CD14-positive monocyte (primary cell): ENCODE data around the gene EGFR. TPM values are rescaled to one million over a fixed set of nuclear protein-coding genes. Genes with fewer than 3 reads are reported as not detected.

Experiments
- DNase-seq, 3 donors: peaks; one replicate each; pipeline ENCODE4 v3.0.0-alpha.2; 2011 to 2022
- H2AFZ ChIP-seq: 2 replicates; pipeline ENCODE4 v1.6.0; 2012; ENCODE audit warnings: mild to moderate bottlenecking, low read depth, low read length, inconsistent platforms; ENCODE audit not compliant: insufficient read depth, poor library complexity, severe bottlenecking
- H3K27ac ChIP-seq, 2 donors: 1 replicate in 1 of 2; 2 replicates in 1 of 2; pipeline ENCODE4 v1.5.1; 2012 to 2013; ENCODE audit warnings: low read length in 2 of 2, control low read depth in 1 of 2, inconsistent platforms in 1 of 2, low read depth in 1 of 2, mild to moderate bottlenecking in 1 of 2
- H3K27me3 ChIP-seq, 2 donors: one replicate each; pipeline versions ENCODE4 v1.6.0 to v1.6.1; 2011 to 2013; ENCODE audit warnings: low read length in 2 of 2; ENCODE audit not compliant: control insufficient read depth in 2 of 2, insufficient read depth in 2 of 2
- H3K36me3 ChIP-seq, 2 donors: replicated peaks in 1 of 2; 1 replicate in 1 of 2; 2 replicates in 1 of 2; pipeline versions ENCODE4 v1.5.1 to v1.6.1; 2012 to 2013; ENCODE audit warnings: low read length in 2 of 2, control low read depth in 1 of 2, inconsistent platforms in 1 of 2, mild to moderate bottlenecking in 1 of 2; ENCODE audit not compliant: insufficient read depth in 2 of 2, control insufficient read depth in 1 of 2
- H3K4me1 ChIP-seq, 2 donors: 1 replicate in 1 of 2; 2 replicates in 1 of 2; pipeline versions ENCODE4 v1.5.1 to v1.6.1; 2012 to 2013; ENCODE audit warnings: low read length in 2 of 2, control low read depth in 1 of 2, inconsistent platforms in 1 of 2, mild to moderate bottlenecking in 1 of 2, moderate library complexity in 1 of 2; ENCODE audit not compliant: insufficient read depth in 2 of 2, control insufficient read depth in 1 of 2
- H3K4me2 ChIP-seq: replicated peaks from 2 replicates; pipeline ENCODE3; 2012; ENCODE audit warnings: low read length, moderate library complexity, mild to moderate bottlenecking; ENCODE audit not compliant: poor library complexity, severe bottlenecking; ENCODE audit errors: extremely low read depth
- H3K4me3 ChIP-seq, 3 experiments: fragments of 200-600 bp in 1 of 3; sonication (generic) in 1 of 3; replicated peaks in 1 of 3; 1 replicate in 2 of 3; 2 replicates in 1 of 3; pipeline ENCODE4 v1.5.1; 2011 to 2013; ENCODE audit warnings: low read length in 3 of 3, mild to moderate bottlenecking in 3 of 3, control low read depth in 2 of 3, low read depth in 2 of 3, inconsistent platforms in 1 of 3, moderate library complexity in 1 of 3
- H3K79me2 ChIP-seq: 2 replicates; pipeline ENCODE4 v1.6.0; 2012; ENCODE audit warnings: mild to moderate bottlenecking, control low read depth, inconsistent platforms, low read length, moderate library complexity; ENCODE audit not compliant: insufficient read depth
- H3K9ac ChIP-seq: 2 replicates; pipeline ENCODE4 v1.6.0; 2017; ENCODE audit warnings: low read length, mild to moderate bottlenecking; ENCODE audit not compliant: insufficient read depth, poor library complexity, severe bottlenecking
- H3K9me3 ChIP-seq, 2 donors: replicated peaks in 1 of 2; 1 replicate in 1 of 2; 2 replicates in 1 of 2; pipeline versions ENCODE4 v1.5.1 to v1.6.1; 2012 to 2013; ENCODE audit warnings: low read length in 2 of 2, control low read depth in 1 of 2; ENCODE audit not compliant: control insufficient read depth in 1 of 2, insufficient read depth in 1 of 2
- H4K20me1 ChIP-seq: 2 replicates; pipeline ENCODE4 v1.6.0; 2012; ENCODE audit warnings: mild to moderate bottlenecking, low read length, control low read depth, moderate library complexity; ENCODE audit not compliant: insufficient read depth
- H3K27ac Mint-ChIP-seq, 7 donors: one replicate each; pipeline ENCODE4 v1.8.0; 2020; ENCODE audit warnings: mild to moderate bottlenecking in 7 of 7, mixed read lengths in 7 of 7, moderate library complexity in 6 of 7, inconsistent platforms in 2 of 7
- H3K27me3 Mint-ChIP-seq, 3 donors: one replicate each; pipeline ENCODE4 v1.8.0; 2021 to 2022; ENCODE audit warnings: low read depth in 3 of 3, mild to moderate bottlenecking in 3 of 3, mixed read lengths in 3 of 3, moderate library complexity in 3 of 3, inconsistent platforms in 1 of 3
- H3K36me3 Mint-ChIP-seq, 2 donors: one replicate each; pipeline ENCODE4 v1.8.0; 2020; ENCODE audit warnings: mixed read lengths in 2 of 2, inconsistent platforms in 1 of 2, mild to moderate bottlenecking in 1 of 2
- H3K4me1 Mint-ChIP-seq: one replicate; pipeline ENCODE4 v1.8.0; 2020; ENCODE audit warnings: mild to moderate bottlenecking, mixed read lengths
- H3K4me3 Mint-ChIP-seq, 2 donors: one replicate each; pipeline ENCODE4 v1.8.0; 2020; ENCODE audit warnings: mild to moderate bottlenecking in 2 of 2, mixed read lengths in 2 of 2, moderate library complexity in 1 of 2
- H3K9me3 Mint-ChIP-seq, 7 donors: one replicate each; pipeline ENCODE4 v1.8.0; 2020 to 2022; ENCODE audit warnings: mixed read lengths in 7 of 7, mild to moderate bottlenecking in 6 of 7, moderate library complexity in 6 of 7, inconsistent platforms in 2 of 7
- CTCF ChIP-seq: fragments of 200-600 bp; IDR thresholded peaks from one replicate; pipeline ENCODE4 v1.8.0; 2022; ENCODE audit warnings: antibody characterized with exemption, mild to moderate bottlenecking
- WGBS: methylation state at CpG from one replicate; pipeline ENCODE4 v1.1.5; 2013; ENCODE audit warnings: missing lambda C conversion rate; ENCODE audit not compliant: insufficient coverage; 5-methylcytosine and 5-hydroxymethylcytosine counted together
- intact Hi-C, 2 donors: fragments of 100-400 bp; cut with micrococcal nuclease; formaldehyde crosslinking; loops; one replicate each; pipeline versions ENCODE4 v1.15.0 to v1.15.1; 2023
- polyA plus RNA-seq, 3 donors: library from polyadenylated mRNA; depleted of rRNA in 1 of 3; unstranded in 2 of 3; stranded (reverse) in 1 of 3; fragments of 300-500 nt in 2 of 3; fragments of >200 nt in 1 of 3; fragmentation: Illumina TruSeq in 2 of 3; gene quantifications; 1 replicate in 2 of 3; 2 replicates in 1 of 3; pipeline ENCODE4 v1.2.3, GENCODE V29; 2012 to 2021

Gene EGFR
- polyA plus RNA-seq, 3 donors: not detected

- no peak for DNase-seq
- no peaks in the 10 kb centered on the region for H3K79me2 ChIP-seq
- no peaks in the 10 kb centered on the region for H3K9me3 ChIP-seq
- H3K4me1 ChIP-seq: no peaks in the 10 kb centered on the region
- H3K4me2 ChIP-seq: no peak overlapping the region
- no peaks in the 10 kb centered on the region for H3K27me3 ChIP-seq
- Mint-ChIP-seq H3K27ac (no peak overlapping the region), H3K27me3 (peaks cover 0 to 2% (median 2%) of the 10 kb centered on the region in 3 donors), H3K9me3 (peaks cover 0 to 9% (median 0%) of the 10 kb centered on the region in 7 donors), H3K36me3 (no peaks in the 10 kb centered on the region), H3K4me3 (no peak overlapping the region), H3K4me1 (no peaks in the 10 kb centered on the region)
- H2AFZ ChIP-seq: no peak overlapping the region
- 82% methylated on average over 2 of the region's 5 CpGs for WGBS
- no peaks in the 10 kb centered on the region for H3K36me3 ChIP-seq
- no peak for TF ChIP-seq CTCF
- intact Hi-C loops: no loop called here
- no peak overlapping the region for H3K9ac ChIP-seq
- H3K4me3 ChIP-seq: no peak overlapping the region
- no peak overlapping the region for H3K27ac ChIP-seq
- H4K20me1 ChIP-seq: no peaks in the 10 kb centered on the region
Observed at GRCh38 chr7:55118426-55118825, 99.6 kb downstream of the EGFR start.

- Mint-ChIP-seq H3K4me3 (no peak overlapping the region), H3K27me3 (peaks cover 0 to 4% (median 2%) of the 10 kb centered on the region in 3 donors), H3K9me3 (peaks cover 0 to 9% (median 0%) of the 10 kb centered on the region in 7 donors), H3K4me1 (no peaks in the 10 kb centered on the region), H3K36me3 (no peaks in the 10 kb centered on the region), H3K27ac (no peak overlapping the region)
- no peak overlapping the region for H3K9ac ChIP-seq
- H3K27me3 ChIP-seq: no peaks in the 10 kb centered on the region
- H2AFZ ChIP-seq: no peak overlapping the region
- H3K4me2 ChIP-seq: no peak overlapping the region
- H3K36me3 ChIP-seq: no peaks in the 10 kb centered on the region
- no peak overlapping the region for H3K27ac ChIP-seq
- 83% methylated on average over 4 of the region's 4 CpGs for WGBS
- H3K4me3 ChIP-seq: no peak overlapping the region
- H3K9me3 ChIP-seq: no peaks in the 10 kb centered on the region
- no peak for DNase-seq
- H3K79me2 ChIP-seq: no peaks in the 10 kb centered on the region
- H3K4me1 ChIP-seq: no peaks in the 10 kb centered on the region
- TF ChIP-seq CTCF: no peak
- H4K20me1 ChIP-seq: no peaks in the 10 kb centered on the region
- intact Hi-C loops: no loop called here
Observed at GRCh38 chr7:55119571-55119970, 100.8 kb downstream of the EGFR start.
